DOHH2 (cell line): ENCODE results near the gene POLDIP2.

Source experiments
- EZH2phosphoT487 ChIP-seq: fragments of 200-600 bp; sonication (generic); IDR thresholded peaks from 2 replicates; pipeline ENCODE4 v1.6.1; 2017; ENCODE audit warnings: borderline replicate concordance, mild to moderate bottlenecking, antibody characterized with exemption, low read length, moderate library complexity, mixed read lengths
- TF ChIP-seq, protein P1 (sequence below): fragments of 200-600 bp; sonication (generic); IDR thresholded peaks from one replicate; pipeline ENCODE4 v1.5.1; 2014; ENCODE audit warnings: antibody characterized with exemption, mild to moderate bottlenecking, low read depth, low read length; ENCODE audit not compliant: poor library complexity, severe bottlenecking

DNA sequence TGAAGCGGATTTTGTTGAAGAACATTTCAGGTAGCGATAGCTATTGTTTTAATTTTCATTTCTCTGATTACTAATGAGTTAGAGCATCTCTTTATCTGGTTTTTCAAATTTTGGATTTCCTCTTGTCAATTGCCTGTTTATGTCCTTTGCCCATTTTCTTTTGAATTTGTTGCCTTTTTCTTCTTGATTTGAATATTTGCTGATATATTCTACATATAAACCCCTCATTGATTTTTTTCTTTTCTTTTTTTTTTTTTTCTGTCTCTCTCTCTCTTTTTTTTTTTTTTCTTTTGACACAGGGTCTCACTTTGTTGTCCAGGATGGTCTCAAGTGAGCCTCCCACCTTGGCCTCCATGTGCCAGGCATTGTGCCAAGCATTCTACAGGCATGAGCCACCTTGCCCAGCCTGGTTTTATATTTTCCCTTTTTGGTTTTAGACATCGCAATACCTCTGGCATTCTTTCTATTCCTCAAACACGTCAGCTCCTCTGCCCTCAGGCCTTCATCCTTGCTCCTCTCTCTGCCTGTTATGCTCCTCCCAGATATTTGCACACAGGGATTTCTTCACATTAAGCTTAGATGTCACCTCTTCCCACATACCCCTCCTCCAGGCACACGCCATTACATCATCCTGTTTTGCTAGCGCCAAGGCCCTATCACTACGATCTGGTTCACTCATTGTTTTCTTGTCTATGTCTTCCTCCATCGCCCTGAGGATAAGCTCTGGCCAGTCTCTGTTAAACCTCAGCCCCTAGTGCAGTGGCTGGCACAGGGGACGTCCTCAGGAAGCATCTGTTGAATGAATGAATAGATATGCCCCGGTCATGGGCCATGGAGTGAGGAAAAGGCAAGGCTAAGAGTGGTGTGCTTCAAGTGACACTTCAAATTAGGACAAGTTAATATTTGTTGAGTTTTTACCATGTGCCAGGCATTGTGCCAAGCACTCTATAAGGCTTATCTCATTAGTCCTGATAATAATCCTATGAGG, 22.8 kb upstream of the POLDIP2 start:
- TF ChIP-seq, protein P1, sequence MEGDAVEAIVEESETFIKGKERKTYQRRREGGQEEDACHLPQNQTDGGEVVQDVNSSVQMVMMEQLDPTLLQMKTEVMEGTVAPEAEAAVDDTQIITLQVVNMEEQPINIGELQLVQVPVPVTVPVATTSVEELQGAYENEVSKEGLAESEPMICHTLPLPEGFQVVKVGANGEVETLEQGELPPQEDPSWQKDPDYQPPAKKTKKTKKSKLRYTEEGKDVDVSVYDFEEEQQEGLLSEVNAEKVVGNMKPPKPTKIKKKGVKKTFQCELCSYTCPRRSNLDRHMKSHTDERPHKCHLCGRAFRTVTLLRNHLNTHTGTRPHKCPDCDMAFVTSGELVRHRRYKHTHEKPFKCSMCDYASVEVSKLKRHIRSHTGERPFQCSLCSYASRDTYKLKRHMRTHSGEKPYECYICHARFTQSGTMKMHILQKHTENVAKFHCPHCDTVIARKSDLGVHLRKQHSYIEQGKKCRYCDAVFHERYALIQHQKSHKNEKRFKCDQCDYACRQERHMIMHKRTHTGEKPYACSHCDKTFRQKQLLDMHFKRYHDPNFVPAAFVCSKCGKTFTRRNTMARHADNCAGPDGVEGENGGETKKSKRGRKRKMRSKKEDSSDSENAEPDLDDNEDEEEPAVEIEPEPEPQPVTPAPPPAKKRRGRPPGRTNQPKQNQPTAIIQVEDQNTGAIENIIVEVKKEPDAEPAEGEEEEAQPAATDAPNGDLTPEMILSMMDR, result no peak
- TF ChIP-seq EZH2phosphoT487, result no peak
